HEK293 (cell line): ENCODE measurements around the gene PELI3.

Source experiments
- CTCF ChIA-PET: fragments of 350-600 bp; formaldehyde crosslinking; extraction: SDS; loops from one replicate; lab custom pipeline; 2021; ENCODE audit warnings: antibody characterized with exemption; lab: Yijun Ruan, JAX
- POLR2A ChIA-PET: fragments of 300-600 bp; formaldehyde crosslinking; extraction: SDS; loops from one replicate; lab custom pipeline; 2020; ENCODE audit warnings: antibody characterized with exemption, inconsistent platforms; lab: Yijun Ruan, JAX
- H3K27ac ChIP-seq: fragments of 200-500 bp; sonication (Bioruptor generic); 2 replicates; pipeline ENCODE4 v1.5.1; 2014; ENCODE audit warnings: low read depth, low read length, control low read depth, inconsistent platforms; ENCODE audit errors: extremely low read depth
- H3K36me3 ChIP-seq, 2 experiments: fragments of 200-500 bp in 1 of 2; sonication (Bioruptor generic) in 1 of 2; 1 replicate in 1 of 2; 2 replicates in 1 of 2; pipeline ENCODE4 v1.5.1; 2014 to 2017; ENCODE audit warnings: inconsistent platforms in 2 of 2, low read length in 2 of 2; ENCODE audit not compliant: control insufficient read depth in 2 of 2, insufficient read depth in 1 of 2
- H3K4me1 ChIP-seq: fragments of 200-500 bp; sonication (Bioruptor generic); 2 replicates; pipeline ENCODE4 v1.5.1; 2014; ENCODE audit warnings: mild to moderate bottlenecking, low read length, inconsistent platforms; ENCODE audit not compliant: control insufficient read depth, insufficient read depth
- H3K4me3 ChIP-seq: 2 replicates; pipeline ENCODE4 v1.5.1; 2011; ENCODE audit warnings: low read depth, mild to moderate bottlenecking, control low read depth, low read length, moderate library complexity
- H3K9me3 ChIP-seq: fragments of 200-500 bp; sonication (Bioruptor generic); 2 replicates; pipeline ENCODE4 v1.5.1; 2014; ENCODE audit warnings: low read depth, low read length, inconsistent platforms; ENCODE audit not compliant: control insufficient read depth, insufficient read depth
- BCL11B ChIP-seq: fragments of 450-650 bp; formaldehyde crosslinking; IDR thresholded peaks from 2 replicates; pipeline ENCODE4 v1.5.1; 2016; ENCODE audit warnings: low read depth, missing biosample characterization, missing genetic modification characterization
- KLF17 ChIP-seq: fragments of 450-650 bp; formaldehyde crosslinking; IDR thresholded peaks from 2 replicates; pipeline ENCODE4 v1.5.1; 2016; ENCODE audit warnings: missing biosample characterization, missing genetic modification characterization
- OVOL3 ChIP-seq: fragments of 450-650 bp; formaldehyde crosslinking; IDR thresholded peaks from 2 replicates; pipeline ENCODE4 v1.5.1; 2016; ENCODE audit warnings: missing biosample characterization, missing genetic modification characterization
- SP3 ChIP-seq: fragments of 450-650 bp; formaldehyde crosslinking; IDR thresholded peaks from 2 replicates; pipeline ENCODE4 v1.5.1; 2016; ENCODE audit warnings: missing biosample characterization, missing genetic modification characterization
- YY2 ChIP-seq: fragments of 450-650 bp; formaldehyde crosslinking; IDR thresholded peaks from 2 replicates; pipeline ENCODE4 v1.5.1; 2016; ENCODE audit warnings: missing biosample characterization, missing genetic modification characterization
- ZFP37 ChIP-seq: fragments of 450-650 bp; formaldehyde crosslinking; IDR thresholded peaks from 2 replicates; pipeline ENCODE4 v1.5.1; 2016; ENCODE audit warnings: missing biosample characterization, missing genetic modification characterization
- ZNF133 ChIP-seq: fragments of 450-650 bp; formaldehyde crosslinking; IDR thresholded peaks from 2 replicates; pipeline ENCODE4 v1.5.1; 2016; ENCODE audit warnings: missing biosample characterization, missing genetic modification characterization
- ZNF138 ChIP-seq: fragments of 450-650 bp; formaldehyde crosslinking; IDR thresholded peaks from 2 replicates; pipeline ENCODE4 v1.5.1; 2016; ENCODE audit warnings: missing biosample characterization, missing genetic modification characterization, borderline replicate concordance
- ZNF146 ChIP-seq: fragments of 450-650 bp; formaldehyde crosslinking; IDR thresholded peaks from 2 replicates; pipeline ENCODE4 v1.5.1; 2016; ENCODE audit warnings: missing biosample characterization, missing genetic modification characterization
- ZNF23 ChIP-seq: fragments of 450-650 bp; formaldehyde crosslinking; IDR thresholded peaks from 2 replicates; pipeline ENCODE4 v1.5.1; 2016; ENCODE audit warnings: missing biosample characterization, missing genetic modification characterization, borderline replicate concordance
- ZNF341 ChIP-seq: fragments of 450-650 bp; formaldehyde crosslinking; IDR thresholded peaks from 2 replicates; pipeline ENCODE4; 2016; ENCODE audit warnings: low read depth, missing biosample characterization, missing genetic modification characterization
- ZNF350 ChIP-seq: fragments of 450-650 bp; formaldehyde crosslinking; IDR thresholded peaks from 2 replicates; pipeline ENCODE4 v1.5.0; 2017; ENCODE audit warnings: missing biosample characterization, mild to moderate bottlenecking, missing genetic modification characterization
- ZNF404 ChIP-seq: fragments of 450-650 bp; formaldehyde crosslinking; IDR thresholded peaks from 2 replicates; pipeline ENCODE4 v1.5.1; 2017; ENCODE audit warnings: missing biosample characterization, missing genetic modification characterization
- ZNF416 ChIP-seq: fragments of 450-650 bp; formaldehyde crosslinking; IDR thresholded peaks from 2 replicates; pipeline ENCODE4 v1.5.1; 2016; ENCODE audit warnings: missing biosample characterization, missing genetic modification characterization
- ZNF510 ChIP-seq: fragments of 450-650 bp; formaldehyde crosslinking; IDR thresholded peaks from 2 replicates; pipeline ENCODE4 v1.5.1; 2018; ENCODE audit warnings: mild to moderate bottlenecking, missing genetic modification characterization, missing biosample characterization; ENCODE audit not compliant: insufficient replicate concordance
- ZNF560 ChIP-seq: fragments of 450-650 bp; formaldehyde crosslinking; IDR thresholded peaks from 2 replicates; pipeline ENCODE4 v1.5.1; 2017; ENCODE audit warnings: missing biosample characterization, missing genetic modification characterization, borderline replicate concordance
- ZNF571 ChIP-seq: fragments of 450-650 bp; formaldehyde crosslinking; IDR thresholded peaks from 2 replicates; pipeline ENCODE4 v1.5.0; 2017; ENCODE audit warnings: missing biosample characterization, missing genetic modification characterization
- ZNF664 ChIP-seq: fragments of 450-650 bp; formaldehyde crosslinking; IDR thresholded peaks from 2 replicates; pipeline ENCODE4 v1.5.1; 2016; ENCODE audit warnings: missing biosample characterization, missing genetic modification characterization
- ZNF701 ChIP-seq: fragments of 450-650 bp; formaldehyde crosslinking; IDR thresholded peaks from 2 replicates; pipeline ENCODE4 v1.5.1; 2016; ENCODE audit warnings: missing biosample characterization, missing genetic modification characterization
- ZNF768 ChIP-seq: fragments of 450-650 bp; formaldehyde crosslinking; IDR thresholded peaks from 2 replicates; pipeline ENCODE4 v1.5.1; 2018; ENCODE audit warnings: missing biosample characterization, mild to moderate bottlenecking, missing genetic modification characterization
- ZSCAN16 ChIP-seq: fragments of 450-650 bp; formaldehyde crosslinking; IDR thresholded peaks from 2 replicates; pipeline ENCODE4 v1.5.1; 2016; ENCODE audit warnings: missing biosample characterization, missing genetic modification characterization
- ZSCAN5A ChIP-seq: fragments of 450-650 bp; formaldehyde crosslinking; IDR thresholded peaks from 2 replicates; pipeline ENCODE4 v1.5.1; 2016; ENCODE audit warnings: missing biosample characterization, missing genetic modification characterization
- ZXDB ChIP-seq: fragments of 450-650 bp; formaldehyde crosslinking; IDR thresholded peaks from 2 replicates; pipeline ENCODE4 v1.5.1; 2016; ENCODE audit warnings: missing biosample characterization, missing genetic modification characterization
- TF ChIP-seq, protein P1 (sequence below): fragments of 450-650 bp; formaldehyde crosslinking; IDR thresholded peaks from 2 replicates; pipeline ENCODE4 v1.5.1; 2016; ENCODE audit warnings: missing biosample characterization, missing genetic modification characterization, borderline replicate concordance
- TF ChIP-seq, protein P2 (sequence below): fragments of 450-650 bp; IDR thresholded peaks from 2 replicates; pipeline ENCODE4 v1.5.1; 2018; ENCODE audit warnings: missing biosample characterization, missing genetic modification characterization
- TF ChIP-seq, protein P3 (sequence below): fragments of 450-650 bp; formaldehyde crosslinking; IDR thresholded peaks from 2 replicates; pipeline ENCODE4 v1.5.1; 2016; ENCODE audit warnings: missing biosample characterization, missing genetic modification characterization

The PELI3 gene

DNA sequence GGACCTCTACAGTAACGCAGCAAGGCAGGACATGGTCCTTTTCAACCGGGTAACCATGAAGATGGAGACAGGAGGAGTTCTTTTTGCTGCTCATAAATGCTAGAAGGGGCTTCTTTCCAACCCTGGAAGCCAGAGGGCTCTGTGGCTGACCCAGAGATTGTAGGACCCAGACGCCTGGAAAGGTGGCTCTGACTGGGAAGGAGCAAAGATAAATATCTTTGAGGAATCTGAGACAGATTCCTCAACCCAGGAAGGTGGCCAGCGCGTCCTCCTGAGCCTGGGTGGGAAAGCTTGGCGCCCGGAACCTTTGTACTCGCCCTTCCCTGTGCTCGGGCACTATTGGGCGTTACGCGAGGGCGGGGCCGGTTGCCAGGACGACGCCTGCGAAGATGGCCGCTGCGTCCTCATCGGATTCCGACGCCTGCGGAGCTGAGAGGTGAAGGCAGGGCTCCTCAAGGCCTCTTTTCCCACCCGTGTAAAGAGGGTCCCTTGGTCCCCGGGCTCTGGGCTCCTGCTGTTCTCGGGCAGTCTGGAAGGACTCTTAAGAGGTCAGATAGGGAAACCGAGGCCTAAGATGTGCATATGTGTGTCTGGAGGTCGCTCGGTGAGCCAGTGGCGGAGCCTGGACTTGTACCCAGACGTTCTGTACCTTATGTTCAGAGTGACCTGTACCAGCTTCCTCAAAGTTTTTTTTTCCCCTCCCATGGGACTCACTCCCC is 43.7 kb downstream of the PELI3 start, which contains the start of gene BBS1:
BBS1 (plus strand) TSS at position 365 of the 719 bp plus-strand sequence; CDS start at position 390, 25 bp downstream.
- no peak within 1 kb of the TSS for H3K27ac ChIP-seq
- no peaks in the 10 kb centered on the region for H3K9me3 ChIP-seq
- peak within 1 kb of the TSS; percentile 90 for H3K4me3 ChIP-seq
- H3K36me3 ChIP-seq, result peaks cover 0 to 38% of the 10 kb centered on the region in 2 experiments; a peak in 2 of 3 replicates
- POLR2A ChIA-PET, result interaction anchor here (0.8 to 1.6 kb wide), 6 partner anchors 17 to 127 kb away, joined by 3 to 10 read pairs (median 6); partner anchors contain the start of genes DPP3, PELI3, RBM4 and ZDHHC24
- CTCF ChIA-PET, result interaction anchor here (0.6 to 1.2 kb wide), 3 partner anchors 26 to 263 kb away, joined by 3 read pairs; no protein-coding TSS in a partner anchor
- no peaks in the 10 kb centered on the region for H3K4me1 ChIP-seq
- TF ChIP-seq ZNF404 (tag by site-specific recombination) (no peak), ZNF138 (tag by site-specific recombination) (no peak), ZNF23 (tag by site-specific recombination) (no peak), ZNF146 (tag by site-specific recombination) (no peak), ZFP37 (tag by site-specific recombination) (peak; percentile 87; the same call in 1 of the 2 replicates), ZNF341 (no peak), BCL11B (tag by site-specific recombination) (no peak), OVOL3 (tag by site-specific recombination) (no peak), ZNF664 (tag by site-specific recombination) (no peak), ZNF510 (tag by site-specific recombination) (no peak), ZNF571 (tag by site-specific recombination) (no peak), ZNF350 (tag by site-specific recombination) (no peak), ZXDB (tag by site-specific recombination) (peak; percentile 67), YY2 (tag by site-specific recombination) (peak; percentile 89), ZNF768 (tag by site-specific recombination) (no peak), KLF17 (peak; percentile 85), ZNF560 (tag by site-specific recombination) (no peak), ZSCAN5A (tag by site-specific recombination) (no peak), SP3 (tag by site-specific recombination) (peak; percentile 83), ZSCAN16 (no peak), ZNF701 (tag by site-specific recombination) (no peak), ZNF416 (tag by site-specific recombination) (no peak), ZNF133 (tag by site-specific recombination) (no peak)
- TF ChIP-seq, protein P1, sequence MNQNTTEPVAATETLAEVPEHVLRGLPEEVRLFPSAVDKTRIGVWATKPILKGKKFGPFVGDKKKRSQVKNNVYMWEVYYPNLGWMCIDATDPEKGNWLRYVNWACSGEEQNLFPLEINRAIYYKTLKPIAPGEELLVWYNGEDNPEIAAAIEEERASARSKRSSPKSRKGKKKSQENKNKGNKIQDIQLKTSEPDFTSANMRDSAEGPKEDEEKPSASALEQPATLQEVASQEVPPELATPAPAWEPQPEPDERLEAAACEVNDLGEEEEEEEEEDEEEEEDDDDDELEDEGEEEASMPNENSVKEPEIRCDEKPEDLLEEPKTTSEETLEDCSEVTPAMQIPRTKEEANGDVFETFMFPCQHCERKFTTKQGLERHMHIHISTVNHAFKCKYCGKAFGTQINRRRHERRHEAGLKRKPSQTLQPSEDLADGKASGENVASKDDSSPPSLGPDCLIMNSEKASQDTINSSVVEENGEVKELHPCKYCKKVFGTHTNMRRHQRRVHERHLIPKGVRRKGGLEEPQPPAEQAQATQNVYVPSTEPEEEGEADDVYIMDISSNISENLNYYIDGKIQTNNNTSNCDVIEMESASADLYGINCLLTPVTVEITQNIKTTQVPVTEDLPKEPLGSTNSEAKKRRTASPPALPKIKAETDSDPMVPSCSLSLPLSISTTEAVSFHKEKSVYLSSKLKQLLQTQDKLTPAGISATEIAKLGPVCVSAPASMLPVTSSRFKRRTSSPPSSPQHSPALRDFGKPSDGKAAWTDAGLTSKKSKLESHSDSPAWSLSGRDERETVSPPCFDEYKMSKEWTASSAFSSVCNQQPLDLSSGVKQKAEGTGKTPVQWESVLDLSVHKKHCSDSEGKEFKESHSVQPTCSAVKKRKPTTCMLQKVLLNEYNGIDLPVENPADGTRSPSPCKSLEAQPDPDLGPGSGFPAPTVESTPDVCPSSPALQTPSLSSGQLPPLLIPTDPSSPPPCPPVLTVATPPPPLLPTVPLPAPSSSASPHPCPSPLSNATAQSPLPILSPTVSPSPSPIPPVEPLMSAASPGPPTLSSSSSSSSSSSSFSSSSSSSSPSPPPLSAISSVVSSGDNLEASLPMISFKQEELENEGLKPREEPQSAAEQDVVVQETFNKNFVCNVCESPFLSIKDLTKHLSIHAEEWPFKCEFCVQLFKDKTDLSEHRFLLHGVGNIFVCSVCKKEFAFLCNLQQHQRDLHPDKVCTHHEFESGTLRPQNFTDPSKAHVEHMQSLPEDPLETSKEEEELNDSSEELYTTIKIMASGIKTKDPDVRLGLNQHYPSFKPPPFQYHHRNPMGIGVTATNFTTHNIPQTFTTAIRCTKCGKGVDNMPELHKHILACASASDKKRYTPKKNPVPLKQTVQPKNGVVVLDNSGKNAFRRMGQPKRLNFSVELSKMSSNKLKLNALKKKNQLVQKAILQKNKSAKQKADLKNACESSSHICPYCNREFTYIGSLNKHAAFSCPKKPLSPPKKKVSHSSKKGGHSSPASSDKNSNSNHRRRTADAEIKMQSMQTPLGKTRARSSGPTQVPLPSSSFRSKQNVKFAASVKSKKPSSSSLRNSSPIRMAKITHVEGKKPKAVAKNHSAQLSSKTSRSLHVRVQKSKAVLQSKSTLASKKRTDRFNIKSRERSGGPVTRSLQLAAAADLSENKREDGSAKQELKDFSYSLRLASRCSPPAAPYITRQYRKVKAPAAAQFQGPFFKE (tag by site-specific recombination), result no peak
- TF ChIP-seq, protein P2, sequence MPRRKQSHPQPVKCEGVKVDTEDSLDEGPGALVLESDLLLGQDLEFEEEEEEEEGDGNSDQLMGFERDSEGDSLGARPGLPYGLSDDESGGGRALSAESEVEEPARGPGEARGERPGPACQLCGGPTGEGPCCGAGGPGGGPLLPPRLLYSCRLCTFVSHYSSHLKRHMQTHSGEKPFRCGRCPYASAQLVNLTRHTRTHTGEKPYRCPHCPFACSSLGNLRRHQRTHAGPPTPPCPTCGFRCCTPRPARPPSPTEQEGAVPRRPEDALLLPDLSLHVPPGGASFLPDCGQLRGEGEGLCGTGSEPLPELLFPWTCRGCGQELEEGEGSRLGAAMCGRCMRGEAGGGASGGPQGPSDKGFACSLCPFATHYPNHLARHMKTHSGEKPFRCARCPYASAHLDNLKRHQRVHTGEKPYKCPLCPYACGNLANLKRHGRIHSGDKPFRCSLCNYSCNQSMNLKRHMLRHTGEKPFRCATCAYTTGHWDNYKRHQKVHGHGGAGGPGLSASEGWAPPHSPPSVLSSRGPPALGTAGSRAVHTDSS (tag by site-specific recombination), result no peak
- TF ChIP-seq, protein P3, sequence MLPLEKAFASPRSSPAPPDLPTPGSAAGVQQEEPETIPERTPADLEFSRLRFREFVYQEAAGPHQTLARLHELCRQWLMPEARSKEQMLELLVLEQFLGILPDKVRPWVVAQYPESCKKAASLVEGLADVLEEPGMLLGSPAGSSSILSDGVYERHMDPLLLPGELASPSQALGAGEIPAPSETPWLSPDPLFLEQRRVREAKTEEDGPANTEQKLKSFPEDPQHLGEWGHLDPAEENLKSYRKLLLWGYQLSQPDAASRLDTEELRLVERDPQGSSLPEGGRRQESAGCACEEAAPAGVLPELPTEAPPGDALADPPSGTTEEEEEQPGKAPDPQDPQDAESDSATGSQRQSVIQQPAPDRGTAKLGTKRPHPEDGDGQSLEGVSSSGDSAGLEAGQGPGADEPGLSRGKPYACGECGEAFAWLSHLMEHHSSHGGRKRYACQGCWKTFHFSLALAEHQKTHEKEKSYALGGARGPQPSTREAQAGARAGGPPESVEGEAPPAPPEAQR (tag by site-specific recombination), result no peak
